DMS53 treated with DMSO at 0.1 percent for 48 hours (cell line): ENCODE measurements around the gene HEMK1.

Experiments
- DNase-seq: peaks from one replicate; lab custom pipeline; 2025; ENCODE audit not compliant: unreplicated experiment; lab: John Stamatoyannopoulos, UW

HEMK1 gene

DNA sequence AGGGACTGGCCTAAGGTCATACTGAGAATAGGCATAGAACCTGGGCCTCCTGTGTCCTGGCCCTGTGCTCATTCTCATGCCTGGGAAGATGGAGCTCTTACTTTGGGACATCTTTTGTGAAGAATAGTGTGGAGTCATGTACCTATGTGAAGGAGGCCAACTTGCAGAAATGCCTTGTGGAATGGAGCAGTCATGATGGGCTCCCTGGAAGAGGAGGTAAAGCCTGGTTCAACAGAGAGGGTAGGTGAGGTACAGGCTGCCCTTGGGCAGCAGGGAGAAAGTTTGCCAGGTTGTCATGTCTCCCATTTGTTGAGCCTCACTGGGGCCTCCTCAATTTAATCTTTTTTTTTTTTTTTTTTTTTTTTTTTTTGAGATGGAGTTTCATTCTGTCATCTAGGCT lies 65.7 kb downstream of the HEMK1 start:
- no peak for DNase-seq

DNA sequence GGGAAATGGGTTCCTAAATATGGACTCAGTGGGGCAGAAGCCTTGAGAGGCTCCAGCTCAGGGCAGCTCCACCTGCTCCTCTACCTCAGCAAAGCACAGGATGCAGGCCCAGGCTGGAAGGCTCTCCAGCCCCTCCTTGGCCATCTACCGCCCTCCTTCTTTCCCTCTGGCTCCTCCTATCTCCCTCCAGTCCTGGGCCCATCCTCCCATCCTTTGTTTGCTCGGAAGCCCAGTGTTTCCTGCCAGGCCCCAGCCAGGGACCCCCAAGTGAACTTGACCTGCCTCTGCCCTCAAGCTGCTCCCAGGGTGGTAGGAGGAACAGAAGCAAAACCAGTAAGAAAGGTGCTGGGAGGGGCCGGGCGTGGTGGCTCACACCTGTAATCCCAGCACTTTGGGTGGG lies 67.7 kb downstream of the HEMK1 start:
- no peak for DNase-seq

DNA sequence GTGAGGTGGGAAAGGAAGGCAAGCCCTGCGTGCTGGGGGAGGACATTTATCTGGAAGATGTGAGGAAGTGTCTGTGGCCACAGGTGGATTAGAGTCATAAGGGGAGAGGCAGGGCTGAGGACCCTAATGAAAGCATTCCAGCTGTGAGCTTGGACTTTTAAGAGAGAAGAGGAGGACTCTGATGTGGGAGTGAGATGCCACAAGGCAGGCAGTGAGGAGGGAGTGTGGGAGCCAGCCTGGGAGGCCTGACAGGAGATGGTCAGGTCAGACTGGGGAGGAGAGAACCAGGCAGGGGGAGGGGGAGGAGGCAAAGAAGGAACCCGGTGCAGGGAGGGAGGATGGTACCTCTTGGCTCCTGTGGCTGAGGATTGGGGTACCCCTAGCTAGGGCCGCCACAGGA lies 68.6 kb downstream of the HEMK1 start:
- DNase-seq: no peak

DNA sequence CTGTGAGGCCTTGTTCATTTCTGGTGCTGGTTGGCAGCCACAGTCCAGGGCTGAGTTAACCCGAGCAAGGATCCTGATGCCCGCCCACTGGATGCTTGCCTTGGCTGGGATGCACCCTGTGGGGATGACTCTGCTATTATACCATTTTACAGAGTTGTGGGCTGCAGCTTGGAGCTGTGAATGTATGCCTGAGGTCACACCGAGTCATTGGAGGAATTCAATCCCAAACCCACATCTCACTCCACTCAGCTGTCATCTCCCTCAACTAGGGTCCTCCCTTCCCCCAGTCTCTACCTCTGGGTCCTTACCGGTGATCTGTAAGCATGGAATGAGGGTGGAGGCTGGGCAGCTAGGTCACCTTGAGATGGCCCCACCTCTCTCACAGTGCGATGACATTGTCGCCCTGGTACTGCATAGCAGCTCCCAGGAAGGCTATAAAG lies 69.8 kb downstream of the HEMK1 start:
- DNase-seq: no peak

DNA sequence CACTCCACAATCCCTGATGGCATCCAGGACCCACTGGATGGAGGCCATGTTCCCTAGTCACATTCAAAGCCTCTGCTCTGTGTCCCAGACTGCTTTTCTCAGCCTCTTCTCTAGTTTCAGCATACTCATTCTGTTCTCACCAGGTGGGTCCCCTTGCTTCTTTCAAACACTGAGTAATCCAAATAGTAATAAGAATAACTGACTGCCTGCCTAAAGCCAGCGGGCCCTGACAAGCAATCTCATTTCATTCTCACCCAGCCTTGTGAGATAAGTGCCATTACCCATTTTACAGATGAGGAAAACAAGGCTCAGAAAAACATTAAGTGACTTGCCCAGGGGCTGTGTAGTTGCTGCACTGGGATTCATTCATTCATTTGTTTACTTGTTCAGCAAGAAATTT lies 73.1 kb downstream of the HEMK1 start:
- DNase-seq: no peak

DNA sequence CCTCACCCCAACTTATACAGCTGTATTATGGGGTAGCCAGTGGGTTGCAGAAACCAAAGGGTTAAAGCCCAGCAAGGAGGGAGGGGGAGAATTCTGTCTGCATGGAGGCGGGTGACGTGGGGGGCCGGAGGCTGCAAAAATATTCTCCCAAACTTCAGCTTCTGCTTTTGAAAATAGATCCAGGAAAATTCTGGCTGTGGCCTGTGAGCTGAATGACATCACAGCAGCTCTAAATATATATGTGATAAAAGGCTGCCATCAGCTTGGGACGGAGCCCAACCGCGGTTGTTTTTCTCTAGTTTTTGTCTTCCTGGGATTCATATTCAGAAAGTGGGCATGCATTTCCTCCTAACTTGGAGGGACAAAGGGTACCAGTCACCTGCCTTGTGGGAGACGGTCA lies 75.2 kb downstream of the HEMK1 start:
- no peak for DNase-seq

DNA sequence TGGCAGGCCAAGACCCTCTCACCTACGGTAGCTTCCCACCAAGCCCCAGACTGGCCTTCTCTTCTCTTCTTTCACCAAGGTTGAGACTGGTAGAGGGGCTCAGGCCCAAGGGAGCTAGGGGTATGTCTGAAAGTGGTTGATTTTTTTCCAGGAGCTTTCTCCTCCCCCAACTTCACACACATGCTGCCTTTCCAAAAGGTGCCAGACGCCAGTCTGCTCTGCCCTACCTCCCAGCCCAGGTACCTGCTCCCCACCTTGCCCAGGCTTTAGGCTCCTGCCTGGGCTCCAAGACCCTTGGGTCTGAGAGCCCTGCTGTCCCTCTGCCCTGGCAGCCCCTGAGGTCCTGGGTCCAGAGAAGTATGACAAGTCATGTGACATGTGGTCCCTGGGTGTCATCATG lies 76.1 kb downstream of the HEMK1 start:
- no peak for DNase-seq
